Calu3 (cell line): Measurements from ENCODE around the gene EMX2. TPM values are rescaled to one million over a fixed set of nuclear protein-coding genes. Genes with fewer than 3 reads are reported as not detected.

Experiments
- BruUV-seq: library from RNA; stranded (reverse); fragments of 400-500 nt; replicated peaks from 2 replicates; lab custom pipeline; 2021; lab: Mats Ljungman, UMichigan
- CTCF ChIA-PET: fragments of 300-600 bp; sonication (Branson Sonifier 250); formaldehyde crosslinking; loops from one replicate; lab custom pipeline; 2022; ENCODE audit warnings: antibody characterized with exemption; lab: Charles Lee
- DNase-seq: peaks from one replicate; pipeline ENCODE4 v3.0.0; 2022
- H3K27ac Mint-ChIP-seq: one replicate; pipeline ENCODE4 v1.8.0; 2022; ENCODE audit warnings: mixed read lengths; ENCODE audit not compliant: unreplicated experiment
- H3K27me3 Mint-ChIP-seq: one replicate; pipeline ENCODE4 v1.8.0; 2022; ENCODE audit warnings: mixed read lengths; ENCODE audit not compliant: unreplicated experiment
- H3K36me3 Mint-ChIP-seq: one replicate; pipeline ENCODE4 v1.8.0; 2022; ENCODE audit warnings: mild to moderate bottlenecking, moderate library complexity, mixed read lengths; ENCODE audit not compliant: insufficient read depth, unreplicated experiment
- H3K4me1 Mint-ChIP-seq: one replicate; pipeline ENCODE4 v1.8.0; 2022; ENCODE audit warnings: mild to moderate bottlenecking, low read depth, mixed read lengths; ENCODE audit not compliant: unreplicated experiment
- H3K4me3 Mint-ChIP-seq: one replicate; pipeline ENCODE4 v1.8.0; 2022; ENCODE audit warnings: mild to moderate bottlenecking, low read depth, moderate library complexity, mixed read lengths; ENCODE audit not compliant: unreplicated experiment
- H3K9me3 Mint-ChIP-seq: one replicate; pipeline ENCODE4 v1.8.0; 2022; ENCODE audit warnings: low read depth, mixed read lengths; ENCODE audit not compliant: unreplicated experiment
- CTCF ChIP-seq: fragments of 200-600 bp; IDR thresholded peaks from one replicate; pipeline ENCODE4 v1.8.0; 2022; ENCODE audit warnings: antibody characterized with exemption; ENCODE audit not compliant: unreplicated experiment
- intact Hi-C: fragments of 100-400 bp; cut with micrococcal nuclease; formaldehyde crosslinking; loops from one replicate; pipeline ENCODE4 v1.10.0; 2022; ENCODE audit not compliant: unreplicated experiment
- total RNA-seq: library from RNA; stranded (reverse); gene quantifications from 2 replicates; pipeline ENCODE4 v1.2.3, GENCODE V29; 2022

The EMX2 gene
- total RNA-seq, 1 experiment from 2014 or later = not detected

GRCh38 chr10:117511601-117512390 lies 30.8 kb upstream of the EMX2 start:
- TF ChIP-seq CTCF = no peak
- no peak overlapping the region for H3K4me3 Mint-ChIP-seq
- intact Hi-C loops = no loop called here
- no peaks in the 10 kb centered on the region for H3K4me1 Mint-ChIP-seq
- H3K27ac Mint-ChIP-seq = no peak overlapping the region
- no peak for DNase-seq
- no peaks in the 10 kb centered on the region for H3K36me3 Mint-ChIP-seq
- H3K27me3 Mint-ChIP-seq = peaks cover 61% of the 10 kb centered on the region
- no TSS peak for BruUV-seq
- CTCF ChIA-PET = no interaction called here
- H3K9me3 Mint-ChIP-seq = no peaks in the 10 kb centered on the region

GRCh38 chr10:117514971-117515370 lies 27.6 kb upstream of the EMX2 start:
- Mint-ChIP-seq H3K27ac (no peak overlapping the region), H3K27me3 (peaks cover 62% of the 10 kb centered on the region), H3K4me1 (no peaks in the 10 kb centered on the region), H3K36me3 (no peaks in the 10 kb centered on the region), H3K4me3 (no peak overlapping the region), H3K9me3 (no peaks in the 10 kb centered on the region)
- intact Hi-C loops = no loop called here
- CTCF ChIA-PET = no interaction called here
- DNase-seq = no peak
- no peak for TF ChIP-seq CTCF
- no TSS peak for BruUV-seq

DNA sequence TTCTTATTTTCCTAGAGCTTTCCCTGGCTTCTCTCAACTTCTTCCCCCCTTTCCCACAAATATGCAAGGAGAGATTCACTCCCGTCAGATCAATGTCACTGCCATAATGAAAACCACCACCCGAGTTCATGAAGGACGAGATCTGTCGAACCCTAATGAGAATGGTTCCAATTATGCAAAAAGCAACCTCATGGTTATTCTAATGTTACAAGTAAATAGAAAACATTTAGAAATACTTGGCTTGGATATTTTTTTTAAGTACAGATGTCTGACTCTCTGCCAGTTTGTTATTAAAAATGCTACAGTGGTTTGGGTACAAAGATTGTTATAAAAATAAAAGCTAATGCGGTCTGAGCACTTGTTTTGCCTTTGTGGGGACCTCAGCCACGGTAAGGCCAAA lies 25.9 kb upstream of the EMX2 start:
- H3K27ac Mint-ChIP-seq = no peak overlapping the region
- TF ChIP-seq CTCF = no peak

DNA sequence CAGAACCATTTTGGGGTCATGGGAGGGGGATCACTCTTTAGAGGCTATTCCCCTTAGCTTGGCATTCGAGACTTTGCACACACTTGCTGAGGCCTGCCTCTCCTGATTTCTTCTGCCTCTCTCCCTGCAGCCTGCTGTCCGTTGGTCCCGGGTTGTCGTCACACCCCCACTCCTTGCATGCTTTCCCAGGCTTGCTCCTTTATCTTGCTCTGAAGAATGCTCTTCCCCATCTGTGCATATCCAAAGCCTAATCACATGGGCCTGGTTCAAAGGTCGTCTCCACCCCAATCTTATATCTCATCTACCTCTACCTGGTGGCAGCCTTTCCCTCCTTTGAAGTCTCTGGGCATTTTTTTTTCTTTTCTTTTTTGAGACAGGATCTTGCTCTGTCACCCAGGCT lies 24.3 kb upstream of the EMX2 start:
- CTCF ChIA-PET = no interaction called here
- no TSS peak for BruUV-seq
- no peak for TF ChIP-seq CTCF
- no peak for DNase-seq
- H3K27me3 Mint-ChIP-seq = peaks cover 32% of the 10 kb centered on the region
- no peaks in the 10 kb centered on the region for H3K4me1 Mint-ChIP-seq
- H3K36me3 Mint-ChIP-seq = no peaks in the 10 kb centered on the region
- H3K4me3 Mint-ChIP-seq = no peak overlapping the region
- H3K27ac Mint-ChIP-seq = no peak overlapping the region
- intact Hi-C loops = no loop called here
- H3K9me3 Mint-ChIP-seq = no peaks in the 10 kb centered on the region

More for the DNA sequence above, 25.9 kb upstream of the EMX2 start:
- H3K27me3 Mint-ChIP-seq = peaks cover 45% of the 10 kb centered on the region
- H3K9me3 Mint-ChIP-seq = no peaks in the 10 kb centered on the region
- no peaks in the 10 kb centered on the region for H3K36me3 Mint-ChIP-seq
- no peak overlapping the region for H3K4me3 Mint-ChIP-seq
- no TSS peak for BruUV-seq
- H3K4me1 Mint-ChIP-seq = no peaks in the 10 kb centered on the region
- intact Hi-C loops = no loop called here
- no peak for DNase-seq
- CTCF ChIA-PET = no interaction called here
